Measurements from ENCODE around the gene KLHL4.

- TF ChIP-seq POLR2AphosphoS5 (IDR thresholded peaks at IDR 0.05; ENCODE audit: low read depth, low read length) (no peak), ZNF468 (CRISPR knock-in tag; IDR thresholded peaks at IDR 0.05) (no peak), ZNF563 (CRISPR knock-in tag; IDR thresholded peaks at IDR 0.05) (no peak)
These were observed 28.5 kb upstream of the KLHL4 start for GRCh38 chrX:87489071-87489470.
